Measurements from ENCODE around the gene ATP8A2. TPM values are rescaled to one million over a fixed set of nuclear protein-coding genes. Genes with fewer than 3 reads are reported as not detected.

The ATP8A2 gene
- total and polyA plus RNA-seq, 10 of the 15 experiments (the other 5 are each of a cell fraction or from before 2014, with no cell fraction given), result 0.01 to 0.04 (median 0.04) TPM; not detected in 7

DNA sequence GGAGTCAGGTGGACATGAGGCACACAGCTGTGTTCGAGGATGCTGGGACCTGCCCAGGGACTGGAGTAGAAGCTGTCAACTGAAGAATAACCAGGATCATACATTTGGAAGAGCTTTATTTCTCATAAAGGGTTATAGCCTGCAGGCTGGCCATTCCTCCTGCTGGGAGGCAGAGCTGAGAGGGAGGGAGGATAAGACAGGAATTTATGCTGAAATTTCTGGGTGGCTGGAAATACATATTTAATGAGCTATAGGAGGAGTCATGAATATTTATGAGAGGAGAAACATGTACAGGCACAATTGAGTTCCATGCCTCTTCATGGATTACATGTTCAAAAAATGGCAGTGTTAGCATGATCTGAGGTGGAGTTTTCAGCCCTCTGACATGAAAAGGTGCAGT, 528.2 kb downstream of the ATP8A2 start (continued):
- no peak for TF ChIP-seq STAT1 (conservative IDR thresholded peaks at IDR 0.05)
- no peak for TF ChIP-seq ZNF24 (IDR thresholded peaks at IDR 0.05)
- no peak for TF ChIP-seq ESRRA (IDR thresholded peaks at IDR 0.05; ENCODE audit: low read length)
- no peak for TF ChIP-seq BRCA1 (IDR thresholded peaks at IDR 0.05; ENCODE audit: low read depth, low read length)
- TF ChIP-seq RAD51 (IDR thresholded peaks at IDR 0.05), result no peak
- TF ChIP-seq NFIC (IDR thresholded peaks at IDR 0.05; ENCODE audit: low read depth, low read length), result no peak
- TF ChIP-seq GATAD2B (conservative IDR thresholded peaks at IDR 0.05; ENCODE audit: low read depth), result no peak
- no peak for TF ChIP-seq HCFC1 (IDR thresholded peaks at IDR 0.05; ENCODE audit: low read length)
- TF ChIP-seq RCOR1 (conservative IDR thresholded peaks at IDR 0.05; ENCODE audit: low read depth, low read length), result no peak
- TF ChIP-seq SIX5 (IDR thresholded peaks at IDR 0.05; ENCODE audit: low read depth, low read length, severe bottlenecking), result no peak
- TF ChIP-seq TCF3 (IDR thresholded peaks at IDR 0.05; ENCODE audit: borderline replicate concordance, insufficient read depth, low read depth, low read length), result no peak
- TF ChIP-seq TCF7 (IDR thresholded peaks at IDR 0.05; ENCODE audit: borderline replicate concordance), result no peak
- no peak for TF ChIP-seq POLR2AphosphoS5 (IDR thresholded peaks at IDR 0.05; ENCODE audit: low read length)
- no peak for TF ChIP-seq IKZF1 (conservative IDR thresholded peaks at IDR 0.05)

DNA sequence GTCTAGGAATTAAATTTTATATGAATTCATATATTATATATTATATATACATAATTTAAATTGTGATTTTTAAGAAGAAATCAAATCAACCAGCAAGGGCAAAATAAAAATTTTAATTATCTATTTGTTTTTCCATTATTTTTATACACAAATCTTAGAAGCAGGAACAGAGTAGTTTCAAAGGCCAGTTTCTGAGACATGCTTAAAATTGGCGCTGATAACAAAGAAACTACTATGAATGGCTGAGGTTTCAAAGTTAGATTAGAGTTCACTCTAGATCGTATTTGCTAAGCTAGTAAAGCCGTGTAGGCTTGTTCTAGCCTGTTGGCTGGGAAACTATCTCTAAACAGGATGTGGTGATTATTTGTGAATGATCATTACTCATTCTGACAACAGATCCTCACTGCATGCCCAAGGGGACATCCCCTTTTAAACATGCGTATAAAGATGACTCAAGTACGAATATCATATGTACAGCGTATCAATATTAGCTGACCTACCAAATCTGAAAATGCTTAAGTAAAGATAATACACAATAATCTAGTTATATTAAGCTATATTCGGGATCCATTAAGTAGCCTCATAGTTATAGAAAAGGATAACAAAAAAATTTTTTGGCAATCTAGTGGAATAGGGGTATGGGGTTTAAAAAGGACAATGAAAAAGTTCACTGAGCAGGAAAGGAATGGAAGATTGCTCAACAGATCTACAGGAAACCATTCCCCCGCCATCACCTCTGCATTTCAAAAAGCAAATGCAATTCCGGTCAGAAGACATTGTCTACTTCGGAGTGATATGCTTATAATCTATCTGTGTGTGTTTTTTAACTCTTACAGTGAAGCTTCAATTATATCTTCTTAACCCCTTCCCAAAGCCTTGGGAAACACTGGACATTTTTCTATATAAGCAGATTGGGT, 529.9 kb downstream of the ATP8A2 start:
- ATAC-seq (peak; percentile 90), FAIRE-seq (peak; percentile 23), DNase-seq (ENCODE audit: low read depth, low spot score) (peak; percentile 75)
- no peaks in the 10 kb centered on the region for H3K79me2 ChIP-seq (ENCODE audit: control insufficient read depth, insufficient read depth, low read length)
- BruUV-seq (replicated peaks), result no TSS peak
- intact Hi-C loops (cut with micrococcal nuclease; ENCODE audit: unreplicated experiment), result no loop called here
- WGBS (ENCODE audit: insufficient coverage, insufficient replicate concordance, low lambda C conversion rate, missing lambda C conversion rate), result 12% methylated on average over 10 of the region's 10 CpGs
- no peaks in the 10 kb centered on the region for H4K20me1 ChIP-seq (ENCODE audit: control insufficient read depth, insufficient read depth)
- no peak overlapping the region for H3K4me3 ChIP-seq
- ChIA-PET POLR2A (no interaction called here), CTCF (interaction anchor here (0.6 kb wide), 1 partner anchor 120 kb away, joined by 3 read pairs; no protein-coding TSS in a partner anchor), RAD21 (ENCODE audit: unreplicated experiment) (interaction anchor here (0.9 kb wide), 1 partner anchor 64 kb away, joined by 3 read pairs; no protein-coding TSS in a partner anchor), SMC1A (ENCODE audit: uncharacterized antibody, unreplicated experiment) (no interaction called here)
- H2AFZ ChIP-seq (ENCODE audit: control insufficient read depth, low read depth, low read length), result no peak overlapping the region
- H3K27ac ChIP-seq (ENCODE audit: control insufficient read depth, insufficient read depth), result no peak overlapping the region
- in situ Hi-C loops (cut with MboI), result no loop called here
- H3K4me1 ChIP-seq (ENCODE audit: control insufficient read depth, insufficient read depth, low read length), result peaks cover 12% of the 10 kb centered on the region
- peaks cover 4% of the 10 kb centered on the region; the same call in 2 of the 3 replicates for H3K9me3 ChIP-seq (replicated peaks; ENCODE audit: control insufficient read depth, insufficient read depth, low read length)
- no peak overlapping the region for H3K4me2 ChIP-seq (ENCODE audit: control insufficient read depth, insufficient read depth)
- no peaks in the 10 kb centered on the region for H3K27me3 ChIP-seq (replicated peaks in 1 of 2; ENCODE audit: control insufficient read depth in 2 of 2, insufficient read depth in 2 of 2, low read length in 1 of 2)
- H3K36me3 ChIP-seq (ENCODE audit: control insufficient read depth in 2 of 2, insufficient read depth in 2 of 2, low read length in 1 of 2), result no peaks in the 10 kb centered on the region
- no peak overlapping the region for H3K9ac ChIP-seq (ENCODE audit: control insufficient read depth, insufficient read depth, low read length)
- TF ChIP-seq, protein P1, sequence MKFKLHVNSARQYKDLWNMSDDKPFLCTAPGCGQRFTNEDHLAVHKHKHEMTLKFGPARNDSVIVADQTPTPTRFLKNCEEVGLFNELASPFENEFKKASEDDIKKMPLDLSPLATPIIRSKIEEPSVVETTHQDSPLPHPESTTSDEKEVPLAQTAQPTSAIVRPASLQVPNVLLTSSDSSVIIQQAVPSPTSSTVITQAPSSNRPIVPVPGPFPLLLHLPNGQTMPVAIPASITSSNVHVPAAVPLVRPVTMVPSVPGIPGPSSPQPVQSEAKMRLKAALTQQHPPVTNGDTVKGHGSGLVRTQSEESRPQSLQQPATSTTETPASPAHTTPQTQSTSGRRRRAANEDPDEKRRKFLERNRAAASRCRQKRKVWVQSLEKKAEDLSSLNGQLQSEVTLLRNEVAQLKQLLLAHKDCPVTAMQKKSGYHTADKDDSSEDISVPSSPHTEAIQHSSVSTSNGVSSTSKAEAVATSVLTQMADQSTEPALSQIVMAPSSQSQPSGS (IDR thresholded peaks at IDR 0.05; ENCODE audit: low read length), result peak; percentile 45; the same call in 1 of the 2 replicates
- no peak for TF ChIP-seq NR2C1 (IDR thresholded peaks at IDR 0.05)
- TF ChIP-seq, protein P2, sequence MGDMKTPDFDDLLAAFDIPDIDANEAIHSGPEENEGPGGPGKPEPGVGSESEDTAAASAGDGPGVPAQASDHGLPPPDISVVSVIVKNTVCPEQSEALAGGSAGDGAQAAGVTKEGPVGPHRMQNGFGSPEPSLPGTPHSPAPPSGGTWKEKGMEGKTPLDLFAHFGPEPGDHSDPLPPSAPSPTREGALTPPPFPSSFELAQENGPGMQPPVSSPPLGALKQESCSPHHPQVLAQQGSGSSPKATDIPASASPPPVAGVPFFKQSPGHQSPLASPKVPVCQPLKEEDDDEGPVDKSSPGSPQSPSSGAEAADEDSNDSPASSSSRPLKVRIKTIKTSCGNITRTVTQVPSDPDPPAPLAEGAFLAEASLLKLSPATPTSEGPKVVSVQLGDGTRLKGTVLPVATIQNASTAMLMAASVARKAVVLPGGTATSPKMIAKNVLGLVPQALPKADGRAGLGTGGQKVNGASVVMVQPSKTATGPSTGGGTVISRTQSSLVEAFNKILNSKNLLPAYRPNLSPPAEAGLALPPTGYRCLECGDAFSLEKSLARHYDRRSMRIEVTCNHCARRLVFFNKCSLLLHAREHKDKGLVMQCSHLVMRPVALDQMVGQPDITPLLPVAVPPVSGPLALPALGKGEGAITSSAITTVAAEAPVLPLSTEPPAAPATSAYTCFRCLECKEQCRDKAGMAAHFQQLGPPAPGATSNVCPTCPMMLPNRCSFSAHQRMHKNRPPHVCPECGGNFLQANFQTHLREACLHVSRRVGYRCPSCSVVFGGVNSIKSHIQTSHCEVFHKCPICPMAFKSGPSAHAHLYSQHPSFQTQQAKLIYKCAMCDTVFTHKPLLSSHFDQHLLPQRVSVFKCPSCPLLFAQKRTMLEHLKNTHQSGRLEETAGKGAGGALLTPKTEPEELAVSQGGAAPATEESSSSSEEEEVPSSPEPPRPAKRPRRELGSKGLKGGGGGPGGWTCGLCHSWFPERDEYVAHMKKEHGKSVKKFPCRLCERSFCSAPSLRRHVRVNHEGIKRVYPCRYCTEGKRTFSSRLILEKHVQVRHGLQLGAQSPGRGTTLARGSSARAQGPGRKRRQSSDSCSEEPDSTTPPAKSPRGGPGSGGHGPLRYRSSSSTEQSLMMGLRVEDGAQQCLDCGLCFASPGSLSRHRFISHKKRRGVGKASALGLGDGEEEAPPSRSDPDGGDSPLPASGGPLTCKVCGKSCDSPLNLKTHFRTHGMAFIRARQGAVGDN (IDR thresholded peaks at IDR 0.05), result no peak
- no peak for TF ChIP-seq CBX5 (IDR thresholded peaks at IDR 0.05; ENCODE audit: low read depth)
- TF ChIP-seq ZNF217 (IDR thresholded peaks at IDR 0.05), result no peak
- TF ChIP-seq STAT3 (IDR thresholded peaks at IDR 0.05; ENCODE audit: low read depth, low read length), result no peak

Measured in GM12878 (cell line).